NCI-H345 (cell line): Measurements from ENCODE around the gene TMBIM6.
"Not testable (repeated sequence)": the region's sequence is repeated elsewhere in the genome, so short reads cannot be mapped to it uniquely, and the experiment has no call there.

ENCODE experiments used
- DNase-seq: peaks from one replicate; lab custom pipeline; 2025; lab: John Stamatoyannopoulos, UW

TMBIM6 gene, protein sequence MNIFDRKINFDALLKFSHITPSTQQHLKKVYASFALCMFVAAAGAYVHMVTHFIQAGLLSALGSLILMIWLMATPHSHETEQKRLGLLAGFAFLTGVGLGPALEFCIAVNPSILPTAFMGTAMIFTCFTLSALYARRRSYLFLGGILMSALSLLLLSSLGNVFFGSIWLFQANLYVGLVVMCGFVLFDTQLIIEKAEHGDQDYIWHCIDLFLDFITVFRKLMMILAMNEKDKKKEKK

GRCh38 chr12:49740930-49741881 is at the start of gene TMBIM6:
TSS of gene TMBIM6 (plus strand) at chr12:49741557. CDS start at chr12:49752494, 10,937 bp downstream.
- peak; percentile 93 for DNase-seq

GRCh38 chr12:49692851-49693250 is 48.5 kb upstream of the TMBIM6 start:
- no peak for DNase-seq

- DNase-seq, result no peak
These were observed 47.4 kb upstream of the TMBIM6 start for GRCh38 chr12:49693931-49694444.

DNA sequence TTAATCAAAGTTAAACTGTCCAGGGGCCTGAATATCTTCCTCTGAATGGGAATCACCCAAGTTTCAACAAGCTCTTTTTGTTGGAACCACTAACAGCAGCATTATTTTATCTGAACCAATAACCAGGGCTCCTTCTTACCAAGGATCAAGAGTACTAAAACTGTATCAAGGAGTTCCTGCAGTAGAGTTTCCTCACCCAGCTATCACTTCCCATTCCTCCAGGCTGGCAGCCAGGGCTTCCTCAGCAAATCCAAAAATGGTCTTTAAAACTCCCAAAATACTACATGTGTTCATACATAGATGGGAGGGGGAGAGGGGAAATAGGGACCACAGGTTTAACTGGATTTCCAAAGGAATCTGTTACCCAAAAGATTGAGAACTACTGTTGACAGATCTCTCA is 44.6 kb upstream of the TMBIM6 start:
- no peak for DNase-seq

DNA sequence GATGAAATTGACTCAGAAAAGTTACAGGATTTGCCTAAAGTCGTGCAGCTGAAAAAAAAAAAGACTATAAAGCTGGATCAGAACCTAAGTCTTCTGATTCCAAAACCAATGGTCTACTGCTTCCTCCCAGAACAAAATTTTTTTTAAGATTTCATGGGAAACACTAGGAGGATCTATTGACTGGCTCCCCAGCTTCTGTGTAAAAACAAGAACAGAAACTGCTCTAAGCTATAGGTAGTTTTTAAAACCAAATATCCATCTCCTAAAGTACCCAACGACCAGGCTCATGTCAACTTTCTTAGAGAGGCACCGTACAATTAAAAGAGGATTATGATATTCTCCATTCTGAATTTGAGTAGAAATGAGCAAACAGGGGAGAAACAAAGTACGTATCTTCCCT is 43.5 kb upstream of the TMBIM6 start:
- DNase-seq, result no peak

- DNase-seq, result no peak
These were observed 42.5 kb upstream of the TMBIM6 start for GRCh38 chr12:49698619-49699545.

DNA sequence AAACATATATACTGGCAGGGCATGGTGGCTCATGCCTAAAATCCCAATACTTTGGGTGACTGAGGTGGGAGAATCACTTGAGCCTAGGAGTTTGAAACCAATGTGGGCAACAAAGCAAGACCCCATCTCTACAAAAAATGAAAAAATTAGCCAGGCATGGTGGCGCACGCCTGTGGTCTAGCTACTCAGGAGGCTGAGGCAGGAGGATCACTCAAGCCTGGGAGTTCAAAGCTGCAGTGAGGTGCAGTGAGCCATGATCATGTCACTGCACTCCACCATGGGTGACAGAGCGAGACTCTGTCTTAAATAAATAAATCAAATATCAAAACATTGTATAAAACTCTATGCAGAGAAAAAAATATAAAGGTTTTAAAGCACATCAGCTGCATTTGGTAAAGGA is 39.3 kb upstream of the TMBIM6 start:
- DNase-seq, result no peak

DNA sequence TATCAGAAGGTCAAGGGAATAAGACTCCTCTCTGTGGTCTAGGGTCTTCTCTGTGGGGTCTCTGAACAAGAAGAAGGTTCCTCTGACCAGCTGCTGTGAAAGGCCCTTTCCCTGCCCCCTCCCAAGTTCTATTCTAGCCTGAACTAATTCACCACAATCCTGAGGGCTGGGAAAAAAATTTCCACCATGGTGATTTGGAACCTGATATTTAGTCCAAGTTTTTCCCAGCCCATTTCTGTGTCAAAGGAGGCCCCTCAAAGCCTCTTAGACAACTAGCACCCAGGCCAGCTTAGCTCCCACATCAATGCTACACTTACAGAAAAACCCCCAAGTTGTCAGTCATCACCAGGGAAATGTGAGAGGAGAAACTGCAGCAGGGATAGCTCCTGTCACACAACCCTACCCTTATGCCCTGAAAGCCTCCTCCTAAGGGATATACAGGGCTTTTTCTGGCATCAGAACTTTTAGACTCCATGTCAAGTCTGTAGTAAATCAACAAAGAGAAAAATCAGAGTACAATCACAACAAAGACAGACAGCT is 38.6 kb upstream of the TMBIM6 start:
- no peak for DNase-seq

- no peak for DNase-seq
These were observed 37.7 kb upstream of the TMBIM6 start for GRCh38 chr12:49703647-49704137.

DNA sequence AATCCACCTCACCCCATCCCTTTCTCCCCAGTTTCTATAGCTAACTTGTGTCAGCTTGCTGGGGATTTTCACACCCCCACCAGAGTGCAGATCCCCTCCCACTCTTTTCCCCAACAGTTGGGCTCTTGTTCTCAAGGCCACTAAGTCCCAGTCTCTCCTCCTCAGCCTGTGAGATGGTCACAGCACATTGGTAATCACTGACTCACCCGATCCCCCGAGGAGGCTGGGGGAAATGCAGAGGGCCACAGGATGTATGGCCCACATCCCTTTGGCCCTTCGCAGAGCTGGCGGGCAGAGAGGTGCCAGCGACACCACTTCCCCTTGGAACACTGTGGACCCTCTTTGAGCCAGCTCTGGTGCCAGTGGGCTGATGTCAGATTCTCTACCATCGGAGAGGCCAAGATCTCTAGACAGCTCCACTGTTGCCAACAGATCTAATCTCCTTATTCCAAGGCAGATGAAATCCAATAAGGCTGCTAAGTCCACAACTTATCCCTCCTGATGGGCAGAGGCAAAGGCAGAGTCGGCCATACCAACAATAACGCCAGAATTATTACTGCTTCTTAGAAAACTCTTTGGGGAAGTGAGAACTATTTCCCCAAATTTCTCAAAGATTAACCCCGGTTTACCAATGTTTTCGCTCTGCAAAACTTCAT is 35.8 kb upstream of the TMBIM6 start:
- no peak for DNase-seq

DNA sequence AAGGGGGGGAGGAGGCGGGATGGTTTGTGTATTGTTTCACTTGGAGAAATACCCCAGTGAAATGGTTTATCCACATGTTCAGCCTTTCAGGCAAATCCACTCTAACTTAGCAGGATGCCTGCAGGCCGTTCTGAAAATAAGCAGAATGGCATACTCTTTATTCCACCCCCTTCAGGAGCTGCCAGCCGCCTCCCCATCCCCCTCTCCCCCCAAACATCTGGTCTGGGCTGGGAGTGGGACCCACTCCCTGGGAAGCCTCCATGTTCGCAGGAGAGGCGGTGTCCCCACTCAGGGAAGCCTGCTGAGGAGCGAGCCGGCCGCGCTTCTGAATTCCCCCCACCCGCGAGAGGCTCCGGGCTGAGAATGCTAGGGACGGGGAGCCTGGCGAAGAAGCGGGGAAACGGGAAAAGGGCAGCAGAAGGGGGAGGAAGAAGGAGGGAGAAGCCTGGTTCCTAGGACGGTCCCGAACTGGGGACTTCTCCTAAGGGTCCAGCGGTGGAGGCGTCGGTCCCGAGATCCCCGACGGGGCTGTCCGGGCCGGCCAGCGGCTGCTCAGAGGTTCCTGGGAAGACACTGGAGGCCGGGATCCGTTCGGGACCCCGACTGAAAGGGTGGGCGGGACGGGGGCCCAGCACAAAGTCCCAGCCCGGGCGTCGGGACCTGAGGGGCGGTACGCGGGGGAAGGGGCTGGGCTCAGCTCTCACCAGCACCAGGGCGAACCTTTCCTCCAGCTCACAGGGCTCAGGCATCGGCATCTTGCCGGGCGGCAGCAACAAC is 34.8 kb upstream of the TMBIM6 start:
- DNase-seq, result no peak

DNA sequence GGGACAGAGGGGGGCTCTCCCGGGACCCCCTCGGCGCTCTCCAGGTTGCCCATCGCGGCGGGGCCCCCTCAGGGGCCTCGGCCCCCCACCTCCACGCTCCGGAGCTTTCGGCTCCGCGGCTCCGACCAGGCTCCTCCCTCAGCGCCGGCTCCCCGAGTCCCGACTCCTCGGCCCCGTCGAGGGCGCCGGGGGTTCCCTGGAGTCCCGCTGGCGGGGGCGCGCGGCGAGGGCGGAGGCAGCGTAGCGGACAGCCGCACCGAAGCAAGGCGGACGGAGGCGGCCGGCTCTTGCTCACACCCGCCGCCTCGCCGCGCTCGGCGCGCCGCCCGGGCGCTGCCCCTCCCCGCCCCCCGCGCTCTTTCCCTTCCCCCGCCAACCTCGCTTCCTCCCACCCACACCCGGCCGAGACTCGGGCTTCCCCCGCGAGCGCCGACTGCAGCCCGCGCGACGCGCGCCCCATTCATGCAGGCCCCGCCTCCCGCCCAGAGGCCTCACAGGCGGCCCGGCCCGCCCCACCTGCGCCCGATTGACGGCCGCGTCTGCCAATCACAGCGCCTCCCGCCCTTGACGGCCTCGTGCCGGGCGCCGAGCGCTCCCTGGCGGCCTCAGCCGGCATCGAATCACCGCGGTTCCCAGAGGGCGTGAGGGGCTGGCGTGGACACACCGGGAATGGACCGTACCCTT is 34.1 kb upstream of the TMBIM6 start, which contains the start of gene FMNL3:
Gene FMNL3, minus strand, starts transcription at position 278 of the 684 bp plus-strand sequence. Its CDS starts 225 bp downstream, at position 53.
- DNase-seq, result peak; percentile 69

- no peak for DNase-seq
These were observed 33.6 kb upstream of the TMBIM6 start for GRCh38 chr12:49707812-49708147.

DNA sequence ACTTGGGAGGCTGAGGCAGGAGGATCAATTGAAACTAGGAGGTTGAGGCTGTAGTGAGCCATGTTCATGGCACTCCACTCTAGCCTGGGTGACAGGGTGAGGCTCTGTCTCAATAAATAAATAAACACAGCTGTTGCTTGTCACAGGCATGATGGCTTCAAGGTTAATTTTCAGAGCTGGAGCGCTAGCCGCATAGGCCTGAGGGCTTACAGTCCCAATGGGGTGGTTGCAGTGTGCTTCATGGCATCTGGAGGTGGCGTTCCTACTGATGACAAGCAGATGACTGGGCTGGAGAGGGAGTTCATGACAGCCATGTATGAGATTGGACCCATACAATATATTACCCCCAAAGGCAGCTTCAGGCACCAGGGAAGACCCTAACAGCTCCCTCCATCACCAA is 32.5 kb upstream of the TMBIM6 start:
- DNase-seq, result no peak

GRCh38 chr12:49713952-49714351 is 27.4 kb upstream of the TMBIM6 start:
- DNase-seq, result not testable (repeated sequence)

DNA sequence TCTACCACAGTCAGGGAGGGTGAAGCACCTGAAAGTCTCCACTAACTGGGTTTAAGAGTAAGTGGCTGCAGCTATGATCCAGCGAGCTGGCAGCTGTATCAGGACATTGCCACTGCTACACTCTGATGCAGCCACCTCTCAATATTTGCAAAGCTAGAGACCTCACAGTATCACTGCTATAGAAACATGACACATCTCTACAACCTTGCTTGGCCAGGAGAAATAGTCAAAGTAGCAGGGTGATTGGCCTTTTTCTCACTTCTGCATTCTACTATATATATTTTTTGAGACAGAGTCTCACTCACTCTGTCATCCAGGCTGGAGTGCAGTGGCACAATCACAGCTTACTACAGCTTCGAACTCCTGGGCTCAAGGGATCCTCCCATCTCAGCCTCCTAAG is 24.8 kb upstream of the TMBIM6 start:
- no peak for DNase-seq

DNA sequence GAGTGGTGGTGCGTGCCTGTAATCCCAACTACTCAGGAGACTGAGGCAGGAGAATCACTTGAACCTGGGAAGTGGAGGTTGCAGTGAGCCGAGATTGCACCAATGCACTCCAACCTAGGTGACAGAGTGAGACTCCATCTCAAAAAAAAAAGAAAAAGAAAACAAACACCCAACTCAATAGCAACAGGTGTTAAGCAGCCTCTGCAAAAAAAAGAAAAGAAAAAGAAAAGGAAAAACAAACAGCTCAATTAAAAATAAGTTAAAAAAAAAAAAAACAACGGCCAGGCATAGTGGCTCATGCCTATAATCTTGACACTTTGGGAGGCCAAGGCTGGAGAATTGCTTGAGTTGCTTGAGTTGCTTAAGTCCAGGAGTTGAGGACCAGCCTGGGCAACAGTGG is 23.6 kb upstream of the TMBIM6 start:
- DNase-seq, result not testable (repeated sequence)

GRCh38 chr12:49720214-49720613 is 21.1 kb upstream of the TMBIM6 start:
- no peak for DNase-seq

DNA sequence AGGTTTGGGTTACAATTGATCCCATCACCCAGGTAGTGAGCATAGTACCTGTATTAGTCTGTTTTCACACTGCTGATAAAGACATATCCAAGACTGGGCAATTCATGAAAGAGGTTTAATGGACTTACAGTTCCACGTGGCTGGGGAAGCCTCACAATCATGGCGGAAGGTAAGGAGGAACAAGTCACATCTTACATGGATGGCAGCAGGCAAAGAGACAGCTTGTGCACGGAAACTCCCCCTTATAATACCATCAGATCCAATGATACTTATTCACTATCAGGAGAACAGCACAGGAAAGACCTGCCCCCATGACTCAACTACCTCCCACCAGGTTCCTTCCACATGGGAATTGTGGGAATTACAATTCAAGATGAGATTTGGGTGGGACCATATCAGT is 20.0 kb upstream of the TMBIM6 start:
- not testable (repeated sequence) for DNase-seq

GRCh38 chr12:49728446-49728845 is 12.9 kb upstream of the TMBIM6 start:
- DNase-seq, result no peak
